DND-41 (cell line): Measurements from ENCODE around the gene OR1N1.

Source experiments
- CTCF ChIP-seq: IDR thresholded peaks from 2 replicates; pipeline ENCODE4 v1.5.1; 2012; ENCODE audit warnings: borderline replicate concordance, low read length, moderate library complexity, mild to moderate bottlenecking; ENCODE audit not compliant: poor library complexity, severe bottlenecking; ENCODE audit errors: extremely low read depth
- EZH2 ChIP-seq: IDR thresholded peaks from 3 replicates; pipeline ENCODE4 v1.6.1; 2012; ENCODE audit warnings: borderline replicate concordance, low read depth, mild to moderate bottlenecking, moderate library complexity, low read length, inconsistent platforms; ENCODE audit not compliant: severe bottlenecking

- no peak for TF ChIP-seq CTCF
- no peak for TF ChIP-seq EZH2
Measured at GRCh38 chr9:122526602-122527001, 491 bp downstream of the OR1N1 start.
